DND-41 (cell line): ENCODE results near the gene LRRC39.

ENCODE experiments used
- ATAC-seq: fragments of 200-7000 bp; cut with Tn5 transposase; 3 replicates; pipeline ENCODE4 v1.9.1; 2021; ENCODE audit warnings: low read depth; ENCODE audit not compliant: insufficient read depth
- DNase-seq: peaks from one replicate; pipeline ENCODE4 v3.0.0-alpha.2; 2020
- H2AFZ ChIP-seq: 2 replicates; pipeline ENCODE4 v1.6.0; 2012; ENCODE audit warnings: low read depth, low read length
- H3K27ac ChIP-seq: 2 replicates; pipeline ENCODE4 v1.5.1; 2012; ENCODE audit warnings: low read length, inconsistent platforms
- H3K27me3 ChIP-seq: fragments of 200-600 bp; sonication (generic); 2 replicates; pipeline ENCODE4 v1.6.0; 2012; ENCODE audit warnings: low read length, mild to moderate bottlenecking, inconsistent platforms; ENCODE audit not compliant: insufficient read depth, poor library complexity
- H3K36me3 ChIP-seq: 2 replicates; pipeline ENCODE4 v1.5.1; 2012; ENCODE audit warnings: low read length, inconsistent platforms; ENCODE audit not compliant: insufficient read depth
- H3K4me1 ChIP-seq: 2 replicates; pipeline ENCODE4 v1.5.1; 2012; ENCODE audit warnings: mild to moderate bottlenecking, low read length; ENCODE audit not compliant: insufficient read depth
- H3K4me2 ChIP-seq: 2 replicates; pipeline ENCODE4 v1.6.0; 2012; ENCODE audit warnings: mild to moderate bottlenecking, moderate library complexity, low read length, inconsistent platforms; ENCODE audit not compliant: insufficient read depth
- H3K4me3 ChIP-seq, 2 experiments: fragments of 200-600 bp in 1 of 2; shearing (Covaris generic) in 1 of 2; 2 replicates each; pipeline ENCODE4 v1.5.1; 2012 to 2016; ENCODE audit warnings: inconsistent platforms in 2 of 2, low read length in 2 of 2, mild to moderate bottlenecking in 2 of 2, low read depth in 1 of 2, moderate library complexity in 1 of 2
- H3K79me2 ChIP-seq: 2 replicates; pipeline ENCODE4 v1.6.0; 2012; ENCODE audit warnings: low read length, inconsistent platforms; ENCODE audit not compliant: insufficient read depth
- H3K9ac ChIP-seq: 2 replicates; pipeline ENCODE4 v1.6.0; 2012; ENCODE audit warnings: low read depth, mild to moderate bottlenecking, inconsistent platforms, low read length, moderate library complexity
- H3K9me3 ChIP-seq: 2 replicates; pipeline ENCODE4 v1.5.1; 2012; ENCODE audit warnings: low read length, moderate library complexity, mild to moderate bottlenecking, inconsistent platforms; ENCODE audit not compliant: insufficient read depth, severe bottlenecking
- H4K20me1 ChIP-seq: 2 replicates; pipeline ENCODE4 v1.6.0; 2012; ENCODE audit warnings: low read length; ENCODE audit not compliant: insufficient read depth
- EZH2 ChIP-seq: IDR thresholded peaks from 3 replicates; pipeline ENCODE4 v1.6.1; 2012; ENCODE audit warnings: borderline replicate concordance, low read depth, mild to moderate bottlenecking, moderate library complexity, low read length, inconsistent platforms; ENCODE audit not compliant: severe bottlenecking
- TF ChIP-seq, protein P1 (sequence below): IDR thresholded peaks from 2 replicates; pipeline ENCODE4 v1.5.1; 2012; ENCODE audit warnings: borderline replicate concordance, low read length, moderate library complexity, mild to moderate bottlenecking; ENCODE audit not compliant: poor library complexity, severe bottlenecking; ENCODE audit errors: extremely low read depth

LRRC39 gene

DNA sequence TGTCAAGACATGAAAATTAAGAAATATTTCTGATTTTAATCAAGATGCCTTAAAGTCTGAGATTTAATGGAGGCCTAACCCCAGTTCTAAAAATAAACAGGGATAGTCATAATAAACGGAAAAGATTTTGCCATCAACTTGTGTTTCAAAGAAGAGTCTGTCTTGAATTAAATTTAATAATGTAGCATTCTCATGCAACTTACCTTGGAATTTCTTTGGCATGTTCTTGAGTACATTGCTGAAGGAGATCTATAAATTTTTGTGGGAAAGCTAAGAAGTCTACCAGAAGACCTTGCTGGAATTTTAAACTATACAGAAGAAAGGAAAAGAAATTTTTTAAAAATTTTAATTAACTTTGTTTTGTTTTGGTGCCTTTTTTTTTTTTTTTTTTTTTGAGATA lies 55.9 kb downstream of the LRRC39 start:
- Histone ChIP-seq H2AFZ (no peak overlapping the region), H3K79me2 (peaks cover 29% of the 10 kb centered on the region), H3K9ac (no peak overlapping the region), H3K36me3 (peaks cover 64% of the 10 kb centered on the region), H3K9me3 (no peaks in the 10 kb centered on the region), H3K4me2 (no peak overlapping the region), H3K27me3 (no peaks in the 10 kb centered on the region), H3K4me1 (no peaks in the 10 kb centered on the region), H3K4me3 (no peak overlapping the region), H4K20me1 (peaks cover 5% of the 10 kb centered on the region; the same call in 1 of the 2 replicates), H3K27ac (no peak overlapping the region)
- ATAC-seq (no peak), DNase-seq (no peak)
- TF ChIP-seq, protein P1, sequence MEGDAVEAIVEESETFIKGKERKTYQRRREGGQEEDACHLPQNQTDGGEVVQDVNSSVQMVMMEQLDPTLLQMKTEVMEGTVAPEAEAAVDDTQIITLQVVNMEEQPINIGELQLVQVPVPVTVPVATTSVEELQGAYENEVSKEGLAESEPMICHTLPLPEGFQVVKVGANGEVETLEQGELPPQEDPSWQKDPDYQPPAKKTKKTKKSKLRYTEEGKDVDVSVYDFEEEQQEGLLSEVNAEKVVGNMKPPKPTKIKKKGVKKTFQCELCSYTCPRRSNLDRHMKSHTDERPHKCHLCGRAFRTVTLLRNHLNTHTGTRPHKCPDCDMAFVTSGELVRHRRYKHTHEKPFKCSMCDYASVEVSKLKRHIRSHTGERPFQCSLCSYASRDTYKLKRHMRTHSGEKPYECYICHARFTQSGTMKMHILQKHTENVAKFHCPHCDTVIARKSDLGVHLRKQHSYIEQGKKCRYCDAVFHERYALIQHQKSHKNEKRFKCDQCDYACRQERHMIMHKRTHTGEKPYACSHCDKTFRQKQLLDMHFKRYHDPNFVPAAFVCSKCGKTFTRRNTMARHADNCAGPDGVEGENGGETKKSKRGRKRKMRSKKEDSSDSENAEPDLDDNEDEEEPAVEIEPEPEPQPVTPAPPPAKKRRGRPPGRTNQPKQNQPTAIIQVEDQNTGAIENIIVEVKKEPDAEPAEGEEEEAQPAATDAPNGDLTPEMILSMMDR = no peak
- no peak for TF ChIP-seq EZH2

DNA sequence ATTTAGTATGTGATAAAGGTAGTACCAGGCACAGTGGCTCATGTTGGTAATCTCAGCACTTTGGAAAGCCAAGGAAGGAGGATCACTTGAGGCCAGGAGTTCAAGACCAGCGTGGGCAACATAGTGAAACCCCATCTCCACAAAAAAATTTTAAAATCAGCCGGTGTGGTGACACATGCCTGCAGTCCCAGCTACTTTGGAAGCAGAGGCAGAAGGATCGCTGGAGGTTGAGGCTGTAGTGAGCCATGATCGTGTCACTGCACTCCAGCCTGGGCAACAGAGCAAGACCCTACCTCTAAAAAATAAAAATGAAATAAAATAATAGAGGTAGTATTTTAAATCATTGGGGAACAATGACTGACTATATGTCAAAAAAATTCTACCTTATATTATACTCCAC lies 62.5 kb downstream of the LRRC39 start:
- TF ChIP-seq, protein P1 = no peak
- TF ChIP-seq EZH2 = no peak
- DNase-seq = no peak
- H3K9me3 ChIP-seq = no peaks in the 10 kb centered on the region
- no peaks in the 10 kb centered on the region for H4K20me1 ChIP-seq
- no peaks in the 10 kb centered on the region for H3K4me1 ChIP-seq
- no peak for ATAC-seq
- no peak overlapping the region for H3K27ac ChIP-seq
- H3K4me2 ChIP-seq = no peak overlapping the region
- H3K4me3 ChIP-seq = no peak overlapping the region
- H3K9ac ChIP-seq = no peak overlapping the region
- peaks cover 46% of the 10 kb centered on the region; the same call in 1 of the 2 replicates for H3K36me3 ChIP-seq
- H3K27me3 ChIP-seq = no peaks in the 10 kb centered on the region
- no peaks in the 10 kb centered on the region; the same call in 1 of the 2 replicates for H3K79me2 ChIP-seq
- no peak overlapping the region for H2AFZ ChIP-seq

DNA sequence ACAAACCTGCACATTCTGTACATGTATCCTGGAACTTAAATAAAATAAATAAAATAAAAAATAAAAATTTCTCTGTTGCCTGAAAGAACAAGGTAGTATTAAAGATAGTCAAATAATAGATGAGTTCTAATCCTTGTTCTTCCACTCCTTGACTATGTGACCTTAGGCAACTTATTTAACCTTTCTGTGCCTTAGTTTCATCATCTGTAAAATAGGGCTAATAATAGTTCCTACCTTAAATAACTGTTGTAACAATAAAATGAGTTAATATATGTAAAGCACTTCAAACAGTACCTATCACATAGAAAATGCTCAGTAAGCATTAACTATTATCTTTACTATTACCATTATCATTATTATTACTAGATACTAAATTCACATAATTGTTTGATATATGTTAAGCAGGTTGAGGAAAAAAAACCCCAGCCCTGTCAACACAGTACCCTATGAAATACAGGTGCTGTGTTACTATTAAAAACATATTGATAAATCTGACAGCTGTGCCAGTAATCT lies 68.4 kb downstream of the LRRC39 start:
- H3K4me2 ChIP-seq = no peak overlapping the region
- ATAC-seq = no peak
- no peaks in the 10 kb centered on the region for H3K9me3 ChIP-seq
- no peaks in the 10 kb centered on the region; the same call in 1 of the 2 replicates for H3K79me2 ChIP-seq
- H3K4me1 ChIP-seq = no peaks in the 10 kb centered on the region
- no peak for TF ChIP-seq EZH2
- TF ChIP-seq, protein P1 = no peak
- peaks cover 57% of the 10 kb centered on the region for H3K36me3 ChIP-seq
- no peak overlapping the region for H3K27ac ChIP-seq
- H3K4me3 ChIP-seq = no peak overlapping the region
- H2AFZ ChIP-seq = no peak overlapping the region
- H3K27me3 ChIP-seq = no peaks in the 10 kb centered on the region
- H3K9ac ChIP-seq = no peak overlapping the region
- DNase-seq = no peak
- H4K20me1 ChIP-seq = no peaks in the 10 kb centered on the region

DNA sequence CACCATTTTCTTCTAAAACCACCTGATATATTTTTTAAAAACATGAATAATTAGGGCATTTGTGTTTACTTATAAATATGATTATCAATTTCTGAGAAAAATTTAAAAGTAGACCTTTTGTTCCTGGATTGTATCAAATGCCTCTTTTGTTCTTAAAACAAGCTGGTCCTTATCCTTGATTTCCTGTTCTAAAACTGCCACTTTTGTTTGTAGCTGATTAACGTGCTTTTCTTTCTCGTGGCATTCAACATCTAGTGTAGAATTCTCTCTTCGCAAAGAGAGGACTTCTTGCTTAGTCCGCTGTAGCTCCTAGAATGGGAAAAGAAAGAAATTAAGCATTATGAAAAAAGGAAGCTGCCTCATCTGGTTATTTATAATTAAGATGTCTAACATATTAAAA lies 70.4 kb downstream of the LRRC39 start:
- DNase-seq (no peak), ATAC-seq (no peak)
- Histone ChIP-seq H3K4me1 (no peaks in the 10 kb centered on the region), H3K36me3 (peaks cover 72% of the 10 kb centered on the region), H4K20me1 (no peaks in the 10 kb centered on the region), H3K4me2 (no peak overlapping the region), H3K4me3 (no peak overlapping the region), H3K27me3 (no peaks in the 10 kb centered on the region), H3K27ac (no peak overlapping the region), H3K9me3 (no peaks in the 10 kb centered on the region), H2AFZ (no peak overlapping the region), H3K9ac (no peak overlapping the region), H3K79me2 (no peaks in the 10 kb centered on the region)
- TF ChIP-seq, protein P1 = no peak
- no peak for TF ChIP-seq EZH2
